Gastroesophageal sphincter (tissue), 3 donors: Measurements from ENCODE around the gene TAF4.

Source experiments
- CTCF ChIP-seq, 4 experiments: fragments of 200-600 bp in 2 of 4; fragments of 450-650 bp in 2 of 4; sonication (generic) in 1 of 4; IDR thresholded peaks; one replicate each; pipeline ENCODE4 v1.5.1; 2017 to 2019; ENCODE audit warnings: antibody characterized with exemption in 4 of 4, mild to moderate bottlenecking in 2 of 4, moderate library complexity in 2 of 4
- POLR2A ChIP-seq, 2 donors: fragments of 450-650 bp; IDR thresholded peaks; one replicate each; pipeline ENCODE4 v1.6.1; 2017; ENCODE audit warnings: antibody characterized with exemption in 2 of 2, mild to moderate bottlenecking in 2 of 2, moderate library complexity in 1 of 2

GRCh38 chr20:61973515-61974356 lies 91.9 kb downstream of the TAF4 start:
- TF ChIP-seq CTCF (IDR thresholded peaks at IDR 0.05) = no peak
- TF ChIP-seq POLR2A (IDR thresholded peaks at IDR 0.05) = no peak
